Chondrocyte (in vitro differentiated cells): ENCODE data around the gene SMOC1. TPM values are rescaled to one million over a fixed set of nuclear protein-coding genes. Genes with fewer than 3 reads are reported as not detected.

Source experiments
- DNase-seq: peaks from one replicate; pipeline ENCODE4 v3.0.0; 2021; ENCODE audit warnings: mixed read lengths, low spot score
- H3K27ac Mint-ChIP-seq: one replicate; pipeline ENCODE4 v1.8.0; 2021; ENCODE audit warnings: mild to moderate bottlenecking, moderate library complexity, mixed read lengths; ENCODE audit not compliant: unreplicated experiment
- H3K27me3 Mint-ChIP-seq: 2 replicates; pipeline ENCODE4 v1.8.0; 2021; ENCODE audit warnings: low read depth, mixed read lengths
- H3K36me3 Mint-ChIP-seq: 2 replicates; pipeline ENCODE4 v1.8.0; 2021; ENCODE audit warnings: low read depth, mixed read lengths
- H3K4me1 Mint-ChIP-seq: 2 replicates; pipeline ENCODE4 v1.8.0; 2021; ENCODE audit warnings: low read depth, mild to moderate bottlenecking, mixed read lengths
- H3K4me3 Mint-ChIP-seq: one replicate; pipeline ENCODE4 v1.8.0; 2021; ENCODE audit warnings: mild to moderate bottlenecking, moderate library complexity, mixed read lengths; ENCODE audit not compliant: unreplicated experiment
- H3K9me3 Mint-ChIP-seq: 2 replicates; pipeline ENCODE4 v1.8.0; 2021; ENCODE audit warnings: low read depth, mixed read lengths
- total RNA-seq: library from RNA; stranded (reverse); gene quantifications from 3 replicates; pipeline ENCODE4 v1.2.1, GENCODE V29; 2021
- TF ChIP-seq, protein P1 (sequence below): fragments of 200-600 bp; sonication (generic); IDR thresholded peaks from 2 replicates; pipeline ENCODE4 v1.5.0; 2021; ENCODE audit warnings: antibody characterized with exemption, mild to moderate bottlenecking, moderate library complexity

Gene SMOC1
- total RNA-seq, 1 donor from 2014 or later: 1.1 TPM

DNA sequence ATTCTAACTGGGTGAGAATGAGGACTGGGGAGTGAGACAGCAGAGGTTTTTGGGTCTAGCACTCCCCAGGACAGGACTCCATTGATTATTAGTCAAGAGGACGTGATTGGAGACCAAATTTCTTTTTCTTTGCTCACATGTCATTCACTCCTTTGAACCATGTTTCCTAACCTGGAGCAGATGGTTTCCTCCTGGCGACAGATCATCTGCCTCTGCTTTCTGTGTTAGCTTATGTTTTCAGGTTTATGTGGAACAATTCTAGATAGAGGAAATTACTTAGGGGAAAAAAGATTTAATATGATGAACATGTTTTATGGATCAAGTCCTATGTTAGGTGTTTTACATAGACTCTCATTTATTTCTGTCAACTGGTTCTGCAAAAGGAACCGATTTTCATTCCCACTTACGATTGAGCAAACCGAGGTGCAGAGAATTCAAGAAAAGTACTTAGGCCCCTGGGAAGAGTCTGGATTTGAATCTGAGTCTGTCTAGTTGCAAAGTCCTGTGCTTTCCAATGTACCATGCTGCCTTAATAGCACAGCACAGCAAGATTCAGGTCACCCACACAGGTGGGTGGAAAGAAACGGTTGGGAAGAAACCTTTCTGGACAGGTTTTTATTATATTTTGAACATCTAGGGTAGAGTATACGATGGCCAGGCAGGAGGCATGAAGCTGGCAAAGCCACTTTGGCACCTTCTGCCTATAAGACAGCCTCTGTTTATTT is 30.8 kb downstream of the SMOC1 start:
- no peak for DNase-seq
- Mint-ChIP-seq H3K4me1 (no peaks in the 10 kb centered on the region), H3K9me3 (no peaks in the 10 kb centered on the region), H3K36me3 (no peaks in the 10 kb centered on the region), H3K4me3 (no peak overlapping the region), H3K27me3 (peaks cover 18% of the 10 kb centered on the region), H3K27ac (no peak overlapping the region)
- TF ChIP-seq, protein P1, sequence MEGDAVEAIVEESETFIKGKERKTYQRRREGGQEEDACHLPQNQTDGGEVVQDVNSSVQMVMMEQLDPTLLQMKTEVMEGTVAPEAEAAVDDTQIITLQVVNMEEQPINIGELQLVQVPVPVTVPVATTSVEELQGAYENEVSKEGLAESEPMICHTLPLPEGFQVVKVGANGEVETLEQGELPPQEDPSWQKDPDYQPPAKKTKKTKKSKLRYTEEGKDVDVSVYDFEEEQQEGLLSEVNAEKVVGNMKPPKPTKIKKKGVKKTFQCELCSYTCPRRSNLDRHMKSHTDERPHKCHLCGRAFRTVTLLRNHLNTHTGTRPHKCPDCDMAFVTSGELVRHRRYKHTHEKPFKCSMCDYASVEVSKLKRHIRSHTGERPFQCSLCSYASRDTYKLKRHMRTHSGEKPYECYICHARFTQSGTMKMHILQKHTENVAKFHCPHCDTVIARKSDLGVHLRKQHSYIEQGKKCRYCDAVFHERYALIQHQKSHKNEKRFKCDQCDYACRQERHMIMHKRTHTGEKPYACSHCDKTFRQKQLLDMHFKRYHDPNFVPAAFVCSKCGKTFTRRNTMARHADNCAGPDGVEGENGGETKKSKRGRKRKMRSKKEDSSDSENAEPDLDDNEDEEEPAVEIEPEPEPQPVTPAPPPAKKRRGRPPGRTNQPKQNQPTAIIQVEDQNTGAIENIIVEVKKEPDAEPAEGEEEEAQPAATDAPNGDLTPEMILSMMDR: no peak

GRCh38 chr14:69910871-69911270 is 31.7 kb downstream of the SMOC1 start:
- DNase-seq: no peak
- H3K27me3 Mint-ChIP-seq: peaks cover 20% of the 10 kb centered on the region
- H3K27ac Mint-ChIP-seq: no peak overlapping the region
- H3K4me1 Mint-ChIP-seq: no peaks in the 10 kb centered on the region
- H3K4me3 Mint-ChIP-seq: no peak overlapping the region
- TF ChIP-seq, protein P1: no peak
- H3K36me3 Mint-ChIP-seq: no peaks in the 10 kb centered on the region
- H3K9me3 Mint-ChIP-seq: no peaks in the 10 kb centered on the region

DNA sequence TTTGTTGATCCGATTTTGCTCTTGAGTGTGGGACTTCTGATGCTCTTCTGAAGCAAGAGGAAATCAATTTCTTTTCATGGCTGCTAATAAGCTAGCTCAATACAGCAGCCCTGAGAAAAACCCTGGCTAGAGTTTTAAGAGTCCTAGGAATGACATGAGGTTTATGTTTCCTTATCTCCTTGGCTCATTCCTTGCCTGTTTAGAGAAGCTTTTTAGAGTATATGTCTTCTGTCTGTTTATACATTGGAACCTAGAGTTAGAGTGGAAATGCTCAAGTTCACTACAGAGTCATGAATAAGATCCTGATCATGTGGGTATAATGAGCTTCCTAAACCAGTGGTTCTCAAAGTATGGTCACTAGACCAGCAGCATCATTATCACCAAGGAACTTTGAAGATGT is 34.5 kb downstream of the SMOC1 start:
- no peak overlapping the region for H3K27ac Mint-ChIP-seq
- TF ChIP-seq, protein P1: no peak
- no peak overlapping the region for H3K4me3 Mint-ChIP-seq
- H3K36me3 Mint-ChIP-seq: no peaks in the 10 kb centered on the region
- no peaks in the 10 kb centered on the region for H3K4me1 Mint-ChIP-seq
- H3K9me3 Mint-ChIP-seq: no peaks in the 10 kb centered on the region
- DNase-seq: no peak
- peaks cover 23% of the 10 kb centered on the region for H3K27me3 Mint-ChIP-seq

GRCh38 chr14:69916396-69916795 is 37.2 kb downstream of the SMOC1 start:
- Mint-ChIP-seq H3K4me3 (no peak overlapping the region), H3K27ac (peak overlapping the region; percentile 18), H3K4me1 (no peaks in the 10 kb centered on the region), H3K27me3 (peaks cover 7% of the 10 kb centered on the region), H3K36me3 (no peaks in the 10 kb centered on the region), H3K9me3 (no peaks in the 10 kb centered on the region)
- no peak for DNase-seq
- TF ChIP-seq, protein P1: no peak

GRCh38 chr14:69917287-69917686 is 38.1 kb downstream of the SMOC1 start:
- DNase-seq: no peak
- TF ChIP-seq, protein P1: no peak
- Mint-ChIP-seq H3K36me3 (no peaks in the 10 kb centered on the region), H3K27ac (no peak overlapping the region), H3K9me3 (no peaks in the 10 kb centered on the region), H3K4me1 (no peaks in the 10 kb centered on the region), H3K4me3 (no peak overlapping the region), H3K27me3 (peaks cover 7% of the 10 kb centered on the region)
